Ovary (tissue), 9 donors: ENCODE measurements around the gene TNFSF9. TPM values are rescaled to one million over a fixed set of nuclear protein-coding genes. Genes with fewer than 3 reads are reported as not detected.

ENCODE experiments used
- DNase-seq, 5 donors: peaks; one replicate each; pipeline ENCODE4 v3.0.0-alpha.2; 2019 to 2020
- H3K27ac ChIP-seq, 2 donors: fragments of 200-600 bp; one replicate each; pipeline versions ENCODE4 v1.5.1 to v1.8.0; 2019 to 2022
- H3K27me3 ChIP-seq: fragments of 200-600 bp; one replicate; pipeline ENCODE4 v1.8.0; 2022
- H3K36me3 ChIP-seq: fragments of 200-600 bp; sonication (generic); one replicate; pipeline ENCODE4 v1.5.1; 2019
- H3K4me1 ChIP-seq: one replicate; pipeline ENCODE4 v1.8.1; 2013; ENCODE audit warnings: mild to moderate bottlenecking, moderate library complexity; ENCODE audit not compliant: insufficient read depth
- H3K4me3 ChIP-seq: fragments of 200-600 bp; sonication (generic); one replicate; pipeline ENCODE4 v1.5.1; 2017
- H3K9me3 ChIP-seq, 2 donors: fragments of 200-600 bp in 1 of 2; sonication (generic) in 1 of 2; one replicate each; pipeline versions ENCODE4 v1.5.1 to v1.8.1; 2013 to 2019; ENCODE audit warnings: mild to moderate bottlenecking in 1 of 2, moderate library complexity in 1 of 2
- CTCF ChIP-seq, 3 donors: fragments of 450-650 bp in 2 of 3; fragments of 200-600 bp in 1 of 3; IDR thresholded peaks; one replicate each; pipeline versions ENCODE4 v1.5.1 to v1.8.0; 2016 to 2022; ENCODE audit warnings: antibody characterized with exemption in 3 of 3, mild to moderate bottlenecking in 1 of 3
- EP300 ChIP-seq: sonication (generic); formaldehyde crosslinking; IDR thresholded peaks from one replicate; pipeline ENCODE4 v1.6.1; 2017; ENCODE audit warnings: antibody characterized with exemption
- POLR2A ChIP-seq: fragments of 450-650 bp; IDR thresholded peaks from one replicate; pipeline ENCODE4 v1.6.1; 2017; ENCODE audit warnings: antibody characterized with exemption, mild to moderate bottlenecking, moderate library complexity
- WGBS, 3 donors: extraction: QIAGEN DNeasy Blood & Tissue Kit in 1 of 3; methylation state at CpG; one replicate each; pipeline versions ENCODE4 v1.1.5 to v1.1.7; 2013 to 2017; 5-methylcytosine and 5-hydroxymethylcytosine counted together
- intact Hi-C, 4 donors: fragments of 100-400 bp; cut with DNase I; formaldehyde crosslinking; loops; one replicate each; pipeline versions ENCODE4 v1.11.0 to v1.15.1; 2022 to 2023
- polyA plus RNA-seq, 2 donors: library from polyadenylated mRNA; stranded (reverse); fragments of 200-250 nt in 1 of 2; fragments of 350-450 nt in 1 of 2; fragmentation: Illumina TruSeq in 1 of 2; extraction: RNeasy Lipid Tissue Mini Kit (QIAGEN cat#74804) in 1 of 2; gene quantifications; one replicate each; pipeline ENCODE4 v1.2.3, GENCODE V29; 2013 to 2014
- total RNA-seq, 7 donors: library from RNA; depleted of rRNA in 2 of 7; stranded (reverse); fragments of >200 nt in 2 of 7; fragmentation: NEBNext Ultra II Directional in 3 of 7; extraction: Animal tissue kit (Norgen Biotek cat#: 25700) in 3 of 7; gene quantifications; one replicate each; pipeline versions ENCODE4 v1.1.0 to v1.2.4, GENCODE V29; 2016 to 2023
- donor health status: DM: no; HTN: no; CAD: no; lungs with moderate emphysema.
- donor health status: DM: no; HTN: no; CAD: no.
- donor health status: Bipolar disorder and iron deficiency.
- donor health status: DM: yes; HTN: yes; CAD: no.
- donor health status: DM: no; HTN: no; CAD: no.
- donor health status: DM: yes; HTN: yes; CAD: no.

TNFSF9 gene
- total and polyA plus RNA-seq, 9 donors = 0.10 to 1.1 (median 0.22) TPM; not detected in 1

GRCh38 chr19:6484230-6484629 is 46.6 kb upstream of the TNFSF9 start:
- intact Hi-C loops = no loop called here
- 83 to 88% (median 88%) methylated on average over 8 of the region's 8 CpGs for WGBS, 3 donors
- Histone ChIP-seq H3K27ac (no peak overlapping the region), H3K27me3 (no peaks in the 10 kb centered on the region), H3K4me1 (no peaks in the 10 kb centered on the region), H3K9me3 (no peaks in the 10 kb centered on the region), H3K4me3 (no peak overlapping the region), H3K36me3 (no peaks in the 10 kb centered on the region)
- no peak for DNase-seq
- no peak for TF ChIP-seq EP300
- no peak for TF ChIP-seq CTCF (IDR thresholded peaks at IDR 0.05)
- no peak for TF ChIP-seq POLR2A

GRCh38 chr19:6484831-6485230 is 46.0 kb upstream of the TNFSF9 start:
- Histone ChIP-seq H3K4me3 (no peak overlapping the region), H3K27ac (no peak overlapping the region), H3K4me1 (no peaks in the 10 kb centered on the region), H3K36me3 (no peaks in the 10 kb centered on the region), H3K9me3 (no peaks in the 10 kb centered on the region), H3K27me3 (no peaks in the 10 kb centered on the region)
- no peak for TF ChIP-seq CTCF (IDR thresholded peaks at IDR 0.05)
- no peak for TF ChIP-seq EP300
- no peak for TF ChIP-seq POLR2A
- intact Hi-C loops = no loop called here
- no peak for DNase-seq
- 80 to 82% (median 82%) methylated on average over 7 of the region's 7 CpGs for WGBS, 3 donors

GRCh38 chr19:6489278-6490061 is 41.4 kb upstream of the TNFSF9 start:
- WGBS, 3 donors = 44 to 51% (median 49%) methylated on average over 15 of the region's 15 CpGs
- Histone ChIP-seq H3K27me3 (no peaks in the 10 kb centered on the region), H3K4me3 (no peak overlapping the region), H3K36me3 (no peaks in the 10 kb centered on the region), H3K9me3 (peaks cover 0 to 4% of the 10 kb centered on the region in 2 donors), H3K27ac (no peak overlapping the region), H3K4me1 (no peaks in the 10 kb centered on the region)
- intact Hi-C loops = no loop called here
- no peak for TF ChIP-seq EP300
- TF ChIP-seq CTCF (IDR thresholded peaks at IDR 0.05) = no peak
- TF ChIP-seq POLR2A = no peak
- DNase-seq = no peak

GRCh38 chr19:6490134-6490533 is 40.7 kb upstream of the TNFSF9 start:
- Histone ChIP-seq H3K9me3 (peaks cover 0 to 4% of the 10 kb centered on the region in 2 donors), H3K36me3 (no peaks in the 10 kb centered on the region), H3K4me1 (no peaks in the 10 kb centered on the region), H3K27me3 (no peaks in the 10 kb centered on the region), H3K4me3 (no peak overlapping the region), H3K27ac (no peak overlapping the region)
- TF ChIP-seq POLR2A (no peak), CTCF (IDR thresholded peaks at IDR 0.05) (no peak), EP300 (no peak)
- 57 to 75% (median 67%) methylated on average over 2 of the region's 2 CpGs for WGBS, 3 donors
- intact Hi-C loops = no loop called here
- DNase-seq = no peak
